Neural progenitor cell (in vitro differentiated cells): Measurements from ENCODE around the gene ZNF675. TPM values are rescaled to one million over a fixed set of nuclear protein-coding genes. Genes with fewer than 3 reads are reported as not detected.
"Not testable (repeated sequence)": the region's sequence is repeated elsewhere in the genome, so short reads cannot be mapped to it uniquely, and the experiment has no call there.

Experiments
- DNase-seq: peaks from one replicate; pipeline ENCODE4 v3.0.0-alpha.2; 2016; ENCODE audit warnings: low spot score
- H2AFZ ChIP-seq: fragments of 200-600 bp; sonication (generic); replicated peaks from 2 replicates; pipeline ENCODE4 v1.6.1; 2016; ENCODE audit warnings: antibody characterized with exemption
- H3F3A ChIP-seq: fragments of 200-600 bp; sonication (generic); 2 replicates; pipeline ENCODE4 v1.6.1; 2016; ENCODE audit warnings: antibody characterized with exemption, low read depth
- H3K27ac ChIP-seq: fragments of 200-600 bp; sonication (generic); 2 replicates; pipeline ENCODE4 v1.5.1; 2016; ENCODE audit warnings: mild to moderate bottlenecking
- H3K27me3 ChIP-seq: fragments of 200-600 bp; sonication (generic); 2 replicates; pipeline ENCODE4 v1.6.1; 2016; ENCODE audit warnings: mild to moderate bottlenecking, moderate library complexity
- H3K36me3 ChIP-seq: fragments of 200-600 bp; sonication (generic); 2 replicates; pipeline ENCODE4 v1.5.1; 2016
- H3K4me1 ChIP-seq: fragments of 200-600 bp; sonication (generic); 2 replicates; pipeline ENCODE4 v1.6.1; 2016; ENCODE audit warnings: mixed run types
- H3K4me2 ChIP-seq: fragments of 200-600 bp; sonication (generic); 2 replicates; pipeline ENCODE4 v1.6.1; 2016
- H3K4me3 ChIP-seq: fragments of 200-600 bp; sonication (generic); 2 replicates; pipeline ENCODE4 v1.5.1; 2016
- H3K79me2 ChIP-seq: fragments of 200-600 bp; sonication (generic); 2 replicates; pipeline ENCODE4 v1.6.1; 2016; ENCODE audit warnings: low read depth
- H3K9ac ChIP-seq: fragments of 200-600 bp; sonication (generic); 2 replicates; pipeline ENCODE4 v1.6.1; 2016
- H3K9me3 ChIP-seq: fragments of 200-600 bp; sonication (generic); 2 replicates; pipeline ENCODE4 v1.5.1; 2016; ENCODE audit warnings: low read depth
- H4K20me1 ChIP-seq: fragments of 200-600 bp; sonication (generic); 2 replicates; pipeline ENCODE4 v1.6.1; 2016; ENCODE audit warnings: low read depth
- H3K27ac Mint-ChIP-seq: 3 replicates; pipeline ENCODE4 v1.8.0; 2021; ENCODE audit warnings: mixed read lengths
- H3K27me3 Mint-ChIP-seq: 2 replicates; pipeline ENCODE4 v1.8.0; 2022; ENCODE audit warnings: low read depth, mild to moderate bottlenecking, inconsistent platforms, moderate library complexity, mixed read lengths; ENCODE audit not compliant: insufficient read depth
- H3K36me3 Mint-ChIP-seq: 3 replicates; pipeline ENCODE4 v1.8.0; 2021; ENCODE audit warnings: mixed read lengths
- H3K4me1 Mint-ChIP-seq: 3 replicates; pipeline ENCODE4 v1.8.0; 2021; ENCODE audit warnings: mixed read lengths
- H3K4me3 Mint-ChIP-seq: 3 replicates; pipeline ENCODE4 v1.8.0; 2021; ENCODE audit warnings: mild to moderate bottlenecking, moderate library complexity, mixed read lengths
- H3K9me3 Mint-ChIP-seq: 3 replicates; pipeline ENCODE4 v1.8.0; 2020; ENCODE audit warnings: mixed read lengths
- EZH2 ChIP-seq: fragments of 200-600 bp; sonication (generic); IDR thresholded peaks from 2 replicates; pipeline ENCODE4 v1.6.1; 2017; ENCODE audit warnings: antibody characterized with exemption, mild to moderate bottlenecking, moderate library complexity
- EZH2phosphoT487 ChIP-seq: fragments of 200-600 bp; sonication (generic); IDR thresholded peaks from 2 replicates; pipeline ENCODE4 v1.6.1; 2017; ENCODE audit warnings: antibody characterized with exemption
- total RNA-seq: library from RNA; depleted of rRNA; stranded (reverse); fragments of >200 nt; gene quantifications from 2 replicates; pipeline ENCODE4 v1.2.3, GENCODE V29; 2015; ENCODE audit warnings: low replicate concordance
- TF ChIP-seq, protein P1 (sequence below): fragments of 200-600 bp; sonication (generic); IDR thresholded peaks from 2 replicates; pipeline ENCODE4 v1.5.1; 2017; ENCODE audit warnings: antibody characterized with exemption, mild to moderate bottlenecking

Gene ZNF675
- total RNA-seq, 1 donor from 2014 or later, result 44.5 TPM

DNA sequence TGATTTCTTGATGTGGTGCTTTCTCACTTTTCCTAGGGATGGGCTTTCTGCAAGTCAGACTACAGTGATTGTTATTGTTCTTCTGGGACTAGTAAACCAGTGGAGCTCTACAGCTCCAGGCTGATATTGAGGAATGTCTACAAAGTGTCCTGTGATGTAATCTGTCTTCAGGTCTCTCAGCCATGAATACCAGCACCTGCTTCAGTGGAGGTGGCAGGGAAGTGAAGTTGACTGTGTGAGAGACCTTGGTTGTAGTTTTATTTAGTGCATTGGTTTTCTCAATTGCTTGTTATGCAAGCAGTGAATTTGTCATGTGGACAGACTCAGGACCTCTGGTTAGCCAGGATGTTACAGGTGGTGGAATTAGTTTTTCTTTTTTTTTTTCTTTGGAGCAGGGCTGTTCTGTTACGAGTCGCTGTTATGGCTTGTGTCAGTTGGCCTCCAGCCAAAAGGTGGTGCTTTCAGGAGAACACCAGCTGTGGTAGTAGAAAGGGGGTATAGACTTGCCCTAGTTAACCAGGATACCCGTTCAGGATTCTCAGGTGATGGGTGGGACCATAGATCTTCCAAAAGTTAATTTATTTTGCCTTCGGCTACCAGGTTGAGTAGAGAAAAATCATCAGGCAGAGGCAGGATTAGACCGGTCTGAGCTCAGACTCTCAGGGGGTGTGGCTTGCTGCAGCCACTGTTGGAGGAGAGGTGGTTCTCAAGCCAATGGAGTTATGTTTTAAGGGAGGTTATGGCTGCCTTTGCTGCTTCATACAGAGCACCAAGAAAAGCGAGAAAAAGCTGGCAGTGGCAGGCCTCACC lies 11.9 kb upstream of the ZNF675 start:
- no peak for TF ChIP-seq EZH2
- TF ChIP-seq, protein P1, sequence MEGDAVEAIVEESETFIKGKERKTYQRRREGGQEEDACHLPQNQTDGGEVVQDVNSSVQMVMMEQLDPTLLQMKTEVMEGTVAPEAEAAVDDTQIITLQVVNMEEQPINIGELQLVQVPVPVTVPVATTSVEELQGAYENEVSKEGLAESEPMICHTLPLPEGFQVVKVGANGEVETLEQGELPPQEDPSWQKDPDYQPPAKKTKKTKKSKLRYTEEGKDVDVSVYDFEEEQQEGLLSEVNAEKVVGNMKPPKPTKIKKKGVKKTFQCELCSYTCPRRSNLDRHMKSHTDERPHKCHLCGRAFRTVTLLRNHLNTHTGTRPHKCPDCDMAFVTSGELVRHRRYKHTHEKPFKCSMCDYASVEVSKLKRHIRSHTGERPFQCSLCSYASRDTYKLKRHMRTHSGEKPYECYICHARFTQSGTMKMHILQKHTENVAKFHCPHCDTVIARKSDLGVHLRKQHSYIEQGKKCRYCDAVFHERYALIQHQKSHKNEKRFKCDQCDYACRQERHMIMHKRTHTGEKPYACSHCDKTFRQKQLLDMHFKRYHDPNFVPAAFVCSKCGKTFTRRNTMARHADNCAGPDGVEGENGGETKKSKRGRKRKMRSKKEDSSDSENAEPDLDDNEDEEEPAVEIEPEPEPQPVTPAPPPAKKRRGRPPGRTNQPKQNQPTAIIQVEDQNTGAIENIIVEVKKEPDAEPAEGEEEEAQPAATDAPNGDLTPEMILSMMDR, result no peak
- TF ChIP-seq EZH2phosphoT487, result no peak
- Mint-ChIP-seq H3K27ac (no peak overlapping the region), H3K27me3 (peaks cover 2% of the 10 kb centered on the region), H3K4me1 (no peaks in the 10 kb centered on the region), H3K9me3 (peaks cover 48% of the 10 kb centered on the region), H3K4me3 (no peak overlapping the region), H3K36me3 (no peaks in the 10 kb centered on the region)
- no peak overlapping the region for H3K4me2 ChIP-seq
- no peaks in the 10 kb centered on the region for H3K9me3 ChIP-seq
- H3K9ac ChIP-seq, result no peak overlapping the region
- peaks cover 6% of the 10 kb centered on the region for H3K4me1 ChIP-seq
- no peaks in the 10 kb centered on the region for H4K20me1 ChIP-seq
- H3K79me2 ChIP-seq, result no peaks in the 10 kb centered on the region
- no peak for DNase-seq
- no peaks in the 10 kb centered on the region for H3K36me3 ChIP-seq
- no peak overlapping the region for H3K4me3 ChIP-seq
- no peaks in the 10 kb centered on the region for H3F3A ChIP-seq
- peak overlapping the region; percentile 82 for H2AFZ ChIP-seq
- H3K27ac ChIP-seq, result no peak overlapping the region
- H3K27me3 ChIP-seq, result no peaks in the 10 kb centered on the region

DNA sequence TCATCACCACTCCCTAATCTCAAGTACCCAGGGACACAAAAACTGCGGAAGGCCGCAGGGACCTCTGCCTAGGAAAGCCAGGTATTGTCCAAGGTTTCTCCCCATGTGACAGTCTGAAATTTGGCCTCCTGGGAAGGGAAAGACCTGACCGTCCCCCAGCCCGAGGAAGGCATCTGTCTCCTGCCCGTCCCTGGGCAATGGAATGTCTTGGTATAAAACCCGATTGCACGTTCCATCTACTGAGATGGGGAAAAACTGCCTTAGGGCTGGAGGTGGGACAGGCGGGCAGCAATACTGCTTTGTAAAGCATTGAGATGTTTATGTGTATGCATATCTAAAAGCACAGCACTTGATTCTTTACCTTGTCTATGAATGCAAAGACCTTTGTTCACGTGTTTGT lies 5.9 kb upstream of the ZNF675 start:
- H4K20me1 ChIP-seq, H3K4me1 Mint-ChIP-seq, H3K27ac ChIP-seq, H3K4me3 Mint-ChIP-seq, H3K4me1 ChIP-seq, DNase-seq, H3K9ac ChIP-seq, H3K27me3 ChIP-seq, H2AFZ ChIP-seq, H3K27ac Mint-ChIP-seq, H3K9me3 ChIP-seq, H3K36me3 Mint-ChIP-seq, H3K79me2 ChIP-seq, H3K4me2 ChIP-seq, H3K36me3 ChIP-seq, H3F3A ChIP-seq, H3K4me3 ChIP-seq, H3K27me3 Mint-ChIP-seq: not testable (repeated sequence)
- peaks cover 27% of the 10 kb centered on the region for H3K9me3 Mint-ChIP-seq

DNA sequence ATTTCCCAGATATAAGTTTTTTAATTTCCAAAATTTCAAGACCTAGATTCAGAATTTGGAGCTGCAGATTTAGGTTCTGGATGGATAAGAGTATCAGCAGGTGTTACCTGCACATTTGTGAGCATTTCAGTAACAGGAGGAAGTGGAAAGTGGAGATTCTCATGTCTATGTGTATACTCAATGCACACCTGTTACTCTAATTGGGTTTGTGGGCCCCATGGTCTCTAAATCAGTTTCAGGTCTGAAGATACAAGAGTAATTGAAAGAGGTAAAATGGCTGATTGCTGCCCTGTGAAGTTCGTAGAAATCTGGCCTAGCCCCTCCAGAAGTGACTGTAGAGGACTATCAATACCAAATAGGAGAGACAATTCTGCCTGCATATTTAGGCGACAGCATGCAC lies 13.9 kb downstream of the ZNF675 start:
- Histone ChIP-seq H2AFZ (no peak overlapping the region), H3K79me2 (peaks cover 94% of the 10 kb centered on the region), H3K4me1 (no peaks in the 10 kb centered on the region), H3K27me3 (no peaks in the 10 kb centered on the region), H3K27ac (no peak overlapping the region), H3K4me3 (no peak overlapping the region), H3K36me3 (peaks cover 4% of the 10 kb centered on the region), H3K4me2 (no peak overlapping the region), H3K9ac (no peak overlapping the region), H3K9me3 (peaks cover 5% of the 10 kb centered on the region), H4K20me1 (no peaks in the 10 kb centered on the region), H3F3A (no peaks in the 10 kb centered on the region)
- Mint-ChIP-seq H3K27me3 (peaks cover 9% of the 10 kb centered on the region), H3K4me1 (no peaks in the 10 kb centered on the region), H3K36me3 (peaks cover 70% of the 10 kb centered on the region), H3K4me3 (no peak overlapping the region), H3K9me3 (peaks cover 89% of the 10 kb centered on the region), H3K27ac (no peak overlapping the region)
- TF ChIP-seq EZH2phosphoT487, result no peak
- TF ChIP-seq, protein P1, result no peak
- TF ChIP-seq EZH2, result no peak
- DNase-seq, result no peak

DNA sequence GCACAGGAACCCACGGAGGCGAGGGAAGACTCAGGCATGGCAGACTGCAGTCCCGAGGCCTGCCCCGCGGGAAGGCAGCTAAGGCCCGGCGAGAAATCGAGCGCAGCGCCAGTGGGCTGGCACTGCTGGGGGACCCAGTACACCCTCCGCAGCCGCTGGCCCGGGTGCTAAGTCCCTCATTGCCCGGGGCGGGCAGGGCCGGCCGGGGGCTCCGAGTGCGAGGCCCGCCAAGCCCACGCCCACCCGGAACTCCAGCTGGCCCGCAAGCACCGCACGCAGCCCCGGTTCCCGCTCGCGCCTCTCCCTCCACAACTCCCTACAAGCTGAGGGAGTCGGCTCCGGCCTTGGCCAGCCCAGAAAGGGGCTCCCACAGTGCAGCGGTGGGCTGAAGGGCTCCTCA lies 18.4 kb downstream of the ZNF675 start:
- not testable (repeated sequence) for H3K27ac Mint-ChIP-seq

More for the DNA sequence above, 18.4 kb downstream of the ZNF675 start:
- not testable (repeated sequence) for H3K9me3 ChIP-seq, H3K4me3 Mint-ChIP-seq, H3K27me3 ChIP-seq, H2AFZ ChIP-seq, DNase-seq, H4K20me1 ChIP-seq, H3K27ac ChIP-seq, H3K27me3 Mint-ChIP-seq, H3K4me3 ChIP-seq, H3F3A ChIP-seq, H3K36me3 ChIP-seq, H3K4me1 ChIP-seq, H3K9ac ChIP-seq, H3K4me2 ChIP-seq, H3K4me1 Mint-ChIP-seq
- peaks cover 81% of the 10 kb centered on the region for H3K79me2 ChIP-seq
- Mint-ChIP-seq H3K9me3 (peaks cover 87% of the 10 kb centered on the region), H3K36me3 (peaks cover 77% of the 10 kb centered on the region)
